ENCODE measurements around the gene TYW5. TPM values are rescaled to one million over a fixed set of nuclear protein-coding genes. Genes with fewer than 3 reads are reported as not detected.

The TYW5 gene
- total RNA-seq, 1 donor = 12.1 TPM

DNA sequence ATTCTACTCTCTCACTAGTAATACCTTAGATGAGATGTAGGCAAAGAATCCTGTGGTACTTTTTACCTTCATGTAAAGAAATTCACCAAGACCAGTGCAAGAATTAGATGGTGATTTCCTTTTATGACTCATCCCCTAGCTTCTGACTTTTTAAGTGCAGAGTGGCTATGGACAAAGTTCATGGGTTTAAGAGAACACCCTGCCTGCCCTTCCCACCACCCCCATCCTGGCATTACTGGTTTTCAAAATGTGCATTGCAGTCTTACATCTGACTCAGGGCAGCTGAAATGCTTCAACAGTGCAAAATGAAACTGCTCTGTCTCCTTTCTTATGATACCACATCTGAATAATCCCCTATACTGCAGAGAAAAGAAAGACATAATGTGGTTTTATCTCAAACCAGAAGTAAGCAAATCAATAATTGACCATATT, 22.7 kb upstream of the TYW5 start:
- H3K4me3 ChIP-seq (ENCODE audit: low read depth, low read length) = no peak overlapping the region
- DNase-seq (ENCODE audit: low read depth) = peak; percentile 83
- TF ChIP-seq, protein P1, sequence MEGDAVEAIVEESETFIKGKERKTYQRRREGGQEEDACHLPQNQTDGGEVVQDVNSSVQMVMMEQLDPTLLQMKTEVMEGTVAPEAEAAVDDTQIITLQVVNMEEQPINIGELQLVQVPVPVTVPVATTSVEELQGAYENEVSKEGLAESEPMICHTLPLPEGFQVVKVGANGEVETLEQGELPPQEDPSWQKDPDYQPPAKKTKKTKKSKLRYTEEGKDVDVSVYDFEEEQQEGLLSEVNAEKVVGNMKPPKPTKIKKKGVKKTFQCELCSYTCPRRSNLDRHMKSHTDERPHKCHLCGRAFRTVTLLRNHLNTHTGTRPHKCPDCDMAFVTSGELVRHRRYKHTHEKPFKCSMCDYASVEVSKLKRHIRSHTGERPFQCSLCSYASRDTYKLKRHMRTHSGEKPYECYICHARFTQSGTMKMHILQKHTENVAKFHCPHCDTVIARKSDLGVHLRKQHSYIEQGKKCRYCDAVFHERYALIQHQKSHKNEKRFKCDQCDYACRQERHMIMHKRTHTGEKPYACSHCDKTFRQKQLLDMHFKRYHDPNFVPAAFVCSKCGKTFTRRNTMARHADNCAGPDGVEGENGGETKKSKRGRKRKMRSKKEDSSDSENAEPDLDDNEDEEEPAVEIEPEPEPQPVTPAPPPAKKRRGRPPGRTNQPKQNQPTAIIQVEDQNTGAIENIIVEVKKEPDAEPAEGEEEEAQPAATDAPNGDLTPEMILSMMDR (IDR thresholded peaks at IDR 0.05; ENCODE audit: insufficient read depth, low read depth, low read length) = no peak

DNA sequence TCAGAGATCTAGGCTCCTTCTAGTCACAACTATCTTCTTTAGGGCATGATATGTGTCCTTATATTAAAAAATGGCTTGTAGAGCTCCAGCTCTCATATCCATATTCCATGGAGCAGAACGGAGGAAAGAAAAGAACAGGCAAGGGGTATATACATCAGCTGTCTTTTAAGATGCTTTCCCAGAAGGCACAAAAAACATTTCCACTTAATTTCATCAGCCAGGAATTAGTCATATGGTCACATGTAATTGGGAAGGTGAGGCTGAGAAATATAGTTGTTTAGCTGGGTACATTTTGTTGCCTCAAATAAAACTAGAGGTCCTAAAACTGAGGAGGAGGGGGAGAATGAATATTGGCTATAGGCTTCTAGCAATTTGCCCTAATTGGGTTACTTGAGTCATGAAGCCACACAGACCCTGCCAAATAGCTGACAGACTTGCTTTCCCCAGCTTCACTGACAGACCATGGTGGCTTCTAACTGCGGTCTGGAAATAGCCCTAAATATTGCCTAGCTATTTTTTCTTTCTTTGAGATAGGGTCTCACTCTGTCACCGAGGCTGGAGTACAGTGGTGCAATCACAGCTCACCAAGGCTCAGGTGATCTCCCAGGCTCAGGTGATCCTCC, 20.1 kb upstream of the TYW5 start:
- TF ChIP-seq, protein P1 (IDR thresholded peaks at IDR 0.05; ENCODE audit: insufficient read depth, low read depth, low read length) = no peak
- no peak overlapping the region for H3K4me3 ChIP-seq (ENCODE audit: low read depth, low read length)
- DNase-seq (ENCODE audit: low read depth) = peak; percentile 57

DNA sequence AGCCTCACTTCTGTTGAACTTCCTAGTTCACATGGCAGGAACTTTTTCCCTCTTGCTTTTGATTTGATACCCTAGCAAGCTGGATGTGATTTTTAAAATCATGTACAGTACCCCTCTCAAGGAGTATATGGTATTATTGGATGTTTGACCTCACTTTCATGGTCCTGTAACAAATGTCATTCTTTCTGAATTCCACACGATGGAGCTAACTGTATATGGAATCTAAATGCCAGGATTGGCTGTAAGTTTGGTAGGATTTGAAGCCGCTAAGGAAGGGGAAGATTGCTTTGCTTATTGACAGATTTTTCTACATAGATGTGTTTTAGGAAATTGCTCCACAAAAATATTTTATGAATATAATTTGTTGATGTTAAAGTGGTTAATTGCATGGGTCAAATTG, 18.4 kb upstream of the TYW5 start:
- peak; percentile 62 for DNase-seq (ENCODE audit: low read depth)
- TF ChIP-seq, protein P1 (IDR thresholded peaks at IDR 0.05; ENCODE audit: insufficient read depth, low read depth, low read length) = peak; percentile 69
- no peak overlapping the region for H3K4me3 ChIP-seq (ENCODE audit: low read depth, low read length)

DNA sequence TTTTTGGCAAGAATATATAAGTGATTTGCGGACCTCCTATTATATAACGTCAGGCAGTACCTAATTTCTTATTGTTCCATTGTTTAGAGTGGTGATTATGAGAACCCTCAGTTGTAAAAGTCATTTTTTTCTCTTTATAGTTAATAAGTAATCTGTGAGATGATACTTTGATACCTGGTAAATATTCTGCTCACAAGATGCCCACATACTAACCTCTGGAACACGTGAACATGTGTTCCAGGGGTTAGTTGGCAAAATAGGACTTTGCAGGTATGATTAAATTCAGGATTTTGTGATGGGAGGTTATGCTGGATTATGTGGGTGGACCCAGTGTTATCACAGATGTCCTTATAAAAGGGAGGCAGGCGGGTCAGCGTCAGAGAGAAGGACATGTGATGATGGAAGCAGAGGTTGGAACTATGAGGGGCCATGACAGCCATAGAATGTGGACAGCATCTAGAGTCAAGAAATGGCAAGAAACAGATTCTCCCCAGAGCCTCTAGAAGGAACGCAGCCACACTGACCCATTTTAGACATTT, 16.9 kb upstream of the TYW5 start:
- H3K4me3 ChIP-seq (ENCODE audit: low read depth, low read length) = no peak overlapping the region
- TF ChIP-seq, protein P1 (IDR thresholded peaks at IDR 0.05; ENCODE audit: insufficient read depth, low read depth, low read length) = no peak
- DNase-seq (ENCODE audit: low read depth) = no peak

DNA sequence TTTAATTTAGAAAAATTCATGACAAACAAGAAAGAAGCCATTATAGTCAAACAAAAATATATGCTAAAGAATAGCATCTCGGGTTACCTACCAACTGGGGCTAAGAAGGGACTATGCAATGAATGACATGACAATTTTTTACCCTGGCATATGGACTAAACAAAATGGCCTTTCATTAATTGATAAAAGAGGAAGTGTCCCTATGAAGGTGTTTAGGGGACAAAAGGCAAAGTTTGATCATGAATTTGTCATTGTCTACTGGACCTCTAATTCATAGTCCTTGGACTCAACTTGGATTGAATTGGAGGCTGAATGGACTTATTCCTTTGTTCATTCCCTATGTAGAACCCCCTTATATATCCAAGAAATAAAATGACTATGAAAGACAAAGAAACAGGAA, 12.8 kb upstream of the TYW5 start:
- no peak for DNase-seq (ENCODE audit: low read depth)
- TF ChIP-seq, protein P1 (IDR thresholded peaks at IDR 0.05; ENCODE audit: insufficient read depth, low read depth, low read length) = no peak
- H3K4me3 ChIP-seq (ENCODE audit: low read depth, low read length) = no peak overlapping the region

DNA sequence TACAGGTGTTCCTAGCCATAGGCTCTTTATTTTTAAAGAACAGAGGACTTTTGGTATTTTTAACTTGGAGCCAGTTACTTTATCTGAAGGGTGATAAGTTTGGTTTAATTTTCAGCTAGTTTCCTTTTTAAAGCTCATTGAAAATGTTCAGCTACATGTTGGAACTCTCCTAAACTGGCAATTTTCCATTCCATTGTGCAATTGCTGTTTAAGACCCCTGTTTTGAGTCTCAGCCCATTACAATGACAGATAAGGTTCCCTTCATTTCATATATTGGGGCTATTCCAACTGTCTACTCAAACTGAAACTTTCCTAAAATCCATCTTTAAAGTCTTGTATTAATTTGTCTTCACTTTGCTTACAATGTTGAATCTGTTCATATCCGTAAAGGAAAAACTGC, 11.7 kb upstream of the TYW5 start:
- no peak overlapping the region for H3K4me3 ChIP-seq (ENCODE audit: low read depth, low read length)
- no peak for DNase-seq (ENCODE audit: low read depth)
- TF ChIP-seq, protein P1 (IDR thresholded peaks at IDR 0.05; ENCODE audit: insufficient read depth, low read depth, low read length) = no peak

DNA sequence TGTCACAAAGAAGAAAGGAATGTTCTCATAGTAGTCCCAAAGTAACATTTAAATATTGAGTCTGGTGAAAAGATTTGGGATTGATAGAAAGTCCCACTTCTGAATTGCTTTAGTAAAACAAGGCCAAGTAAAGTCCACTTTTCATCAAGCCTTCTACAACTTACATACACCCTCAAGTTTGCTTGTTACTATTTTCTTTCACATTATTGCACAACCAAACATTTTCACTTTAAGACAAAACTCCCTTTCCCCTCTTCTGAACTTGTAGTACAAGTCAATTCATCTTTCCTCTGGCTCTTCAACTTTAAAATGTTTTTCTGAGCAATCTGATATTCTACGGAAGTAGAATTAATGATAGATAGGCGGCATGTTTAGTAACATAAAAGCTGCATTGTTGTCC, 11.1 kb upstream of the TYW5 start:
- TF ChIP-seq, protein P1 (IDR thresholded peaks at IDR 0.05; ENCODE audit: insufficient read depth, low read depth, low read length) = no peak
- no peak overlapping the region for H3K4me3 ChIP-seq (ENCODE audit: low read depth, low read length)
- DNase-seq (ENCODE audit: low read depth) = no peak

All from fibroblast of villous mesenchyme (primary cell).